Neural cell (in vitro differentiated cells): ENCODE data around the gene P2RX1. TPM values are rescaled to one million over a fixed set of nuclear protein-coding genes. Genes with fewer than 3 reads are reported as not detected.

Experiments
- H2AFZ ChIP-seq: fragments of 200-600, 300-800 bp; sonication (generic), shearing (Covaris generic); 2 replicates; pipeline ENCODE4 v1.6.0; 2014; ENCODE audit warnings: low read depth, mild to moderate bottlenecking, antibody characterized with exemption, low read length, moderate library complexity
- H3F3A ChIP-seq: fragments of 200-600 bp; shearing (Covaris generic); 2 replicates; pipeline ENCODE4 v1.6.1; 2016; ENCODE audit warnings: mild to moderate bottlenecking, moderate library complexity, mixed read lengths, antibody characterized with exemption, low read length; ENCODE audit not compliant: insufficient read depth, poor library complexity, severe bottlenecking
- H3K27ac ChIP-seq: fragments of 200-600, 300-800 bp; sonication (generic), shearing (Covaris generic); 2 replicates; pipeline ENCODE4 v1.5.1; 2014; ENCODE audit warnings: mild to moderate bottlenecking, low read length, moderate library complexity
- H3K27me3 ChIP-seq: fragments of 300-800, 200-600 bp; sonication (generic), shearing (Covaris generic); 2 replicates; pipeline ENCODE4 v1.6.0; 2014; ENCODE audit warnings: mild to moderate bottlenecking, low read depth, low read length, moderate library complexity; ENCODE audit not compliant: insufficient read depth
- H3K36me3 ChIP-seq: fragments of 300-800, 200-600 bp; sonication (generic), shearing (Covaris generic); 2 replicates; pipeline ENCODE4 v1.5.1; 2014; ENCODE audit warnings: mild to moderate bottlenecking, antibody characterized with exemption, low read length, moderate library complexity; ENCODE audit not compliant: insufficient read depth
- H3K4me2 ChIP-seq: fragments of 300-800, 200-600 bp; sonication (generic), shearing (Covaris generic); 2 replicates; pipeline ENCODE4 v1.6.0; 2014; ENCODE audit warnings: mild to moderate bottlenecking, low read length
- H3K4me3 ChIP-seq: fragments of 300-800, 200-600 bp; sonication (generic), shearing (Covaris generic); 2 replicates; pipeline ENCODE4 v1.5.1; 2014; ENCODE audit warnings: mild to moderate bottlenecking, low read length, moderate library complexity
- H3K79me2 ChIP-seq: fragments of 200-600 bp; shearing (Covaris generic); replicated peaks from 2 replicates; pipeline ENCODE4 v1.6.0; 2014; ENCODE audit warnings: mild to moderate bottlenecking, low read length, moderate library complexity; ENCODE audit not compliant: insufficient read depth
- H3K9ac ChIP-seq: fragments of 300-800, 200-600 bp; sonication (generic), shearing (Covaris generic); 2 replicates; pipeline ENCODE4 v1.6.1; 2016; ENCODE audit warnings: mild to moderate bottlenecking, low read length, mixed read lengths
- H3K9me2 ChIP-seq: fragments of 200-600 bp; shearing (Covaris generic); 2 replicates; pipeline ENCODE4 v1.6.1; 2016; ENCODE audit warnings: mild to moderate bottlenecking, low read length, mixed read lengths; ENCODE audit not compliant: insufficient read depth
- H3K9me3 ChIP-seq: fragments of 200-600, 300-800 bp; sonication (generic), shearing (Covaris generic); 2 replicates; pipeline ENCODE4 v1.6.1; 2016; ENCODE audit warnings: mild to moderate bottlenecking, mixed run types, low read length, moderate library complexity, mixed read lengths
- H4K20me1 ChIP-seq: fragments of 200-600 bp; shearing (Covaris generic); 2 replicates; pipeline ENCODE4 v1.6.1; 2016; ENCODE audit warnings: mild to moderate bottlenecking, mixed run types; ENCODE audit not compliant: insufficient read depth
- CTCF ChIP-seq: fragments of 450-650 bp; IDR thresholded peaks from 2 replicates; pipeline ENCODE4 v1.5.1; 2014; ENCODE audit warnings: antibody characterized with exemption, mild to moderate bottlenecking, moderate library complexity; ENCODE audit not compliant: poor library complexity, severe bottlenecking
- EP300 ChIP-seq: fragments of 450-650 bp; conservative IDR thresholded peaks from 2 replicates; pipeline ENCODE4 v1.6.1; 2014; ENCODE audit warnings: antibody characterized with exemption, mild to moderate bottlenecking, moderate library complexity; ENCODE audit not compliant: poor library complexity, severe bottlenecking
- MXI1 ChIP-seq: fragments of 450-650 bp; conservative IDR thresholded peaks from 2 replicates; pipeline ENCODE4 v1.6.1; 2014; ENCODE audit warnings: antibody characterized with exemption, mild to moderate bottlenecking; ENCODE audit not compliant: poor library complexity, severe bottlenecking
- POLR2AphosphoS5 ChIP-seq: IDR thresholded peaks from 2 replicates; pipeline ENCODE4 v1.6.1; 2012
- RAD21 ChIP-seq: fragments of 450-650 bp; conservative IDR thresholded peaks from 2 replicates; pipeline ENCODE4 v1.6.1; 2014; ENCODE audit warnings: antibody characterized with exemption, mild to moderate bottlenecking, moderate library complexity
- REST ChIP-seq: IDR thresholded peaks from 2 replicates; pipeline ENCODE4 v1.6.1; 2012; ENCODE audit warnings: borderline replicate concordance
- TAF1 ChIP-seq: IDR thresholded peaks from 2 replicates; pipeline ENCODE4 v1.6.1; 2012; ENCODE audit warnings: low read depth
- polyA plus RNA-seq: library from polyadenylated mRNA; depleted of rRNA; stranded (reverse); fragments of >200 nt; gene quantifications from 2 replicates; pipeline ENCODE4 v1.2.3, GENCODE V29; 2014

Gene P2RX1
- polyA plus RNA-seq, 1 donor from 2014 or later, result not detected

- no peaks in the 10 kb centered on the region for H4K20me1 ChIP-seq
- no peak overlapping the region for H3K27ac ChIP-seq
- H3K27me3 ChIP-seq, result no peaks in the 10 kb centered on the region
- H3K9me2 ChIP-seq, result no peaks in the 10 kb centered on the region
- no peak overlapping the region for H3K4me2 ChIP-seq
- peaks cover 6% of the 10 kb centered on the region for H3K36me3 ChIP-seq
- H2AFZ ChIP-seq, result no peak overlapping the region
- no peaks in the 10 kb centered on the region for H3K9me3 ChIP-seq
- H3F3A ChIP-seq, result no peaks in the 10 kb centered on the region
- no peak for TF ChIP-seq POLR2AphosphoS5
- no peak for TF ChIP-seq REST
- TF ChIP-seq EP300, result no peak
- no peak for TF ChIP-seq CTCF
- no peak for TF ChIP-seq TAF1
- no peak overlapping the region for H3K9ac ChIP-seq
- H3K4me3 ChIP-seq, result no peak overlapping the region
- H3K79me2 ChIP-seq, result no peaks in the 10 kb centered on the region
These were observed 42.4 kb downstream of the P2RX1 start for GRCh38 chr17:3873862-3874261.

GRCh38 chr17:3870871-3871306, 45.4 kb downstream of the P2RX1 start:
- TF ChIP-seq TAF1, result no peak
- no peak for TF ChIP-seq MXI1
- no peak for TF ChIP-seq REST
- TF ChIP-seq EP300, result no peak
- no peak for TF ChIP-seq RAD21
- Histone ChIP-seq H3K9me3 (no peaks in the 10 kb centered on the region), H3K9ac (no peak overlapping the region), H3K4me2 (no peak overlapping the region), H3K9me2 (no peaks in the 10 kb centered on the region), H4K20me1 (no peaks in the 10 kb centered on the region), H3K27ac (no peak overlapping the region), H2AFZ (no peak overlapping the region), H3K4me3 (no peak overlapping the region), H3F3A (no peaks in the 10 kb centered on the region), H3K36me3 (peaks cover 6% of the 10 kb centered on the region), H3K79me2 (no peaks in the 10 kb centered on the region), H3K27me3 (no peaks in the 10 kb centered on the region)
